ENCODE results near the gene ZNF397.

Gene ZNF397

DNA sequence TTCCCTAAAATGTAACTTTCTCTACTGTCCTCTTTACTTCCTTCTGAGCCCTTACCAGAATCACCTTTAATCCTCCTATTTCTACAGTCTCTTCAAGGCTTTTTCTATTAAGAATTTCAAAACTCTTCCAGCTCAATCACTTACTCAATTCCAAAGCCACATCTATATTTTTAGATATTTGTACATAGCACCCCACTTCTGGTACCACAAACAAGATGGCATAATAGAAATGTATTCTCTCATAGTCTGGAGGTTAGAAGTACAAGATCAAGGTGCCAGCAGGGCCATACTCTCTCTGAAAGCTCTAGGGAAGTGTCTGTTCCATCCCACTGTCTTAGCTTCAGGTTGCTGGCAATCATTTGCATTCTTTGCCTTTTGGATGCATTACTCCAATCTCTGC, 38.1 kb downstream of the ZNF397 start:
- H3K4me3 ChIP-seq = no peak overlapping the region
- no peak overlapping the region for H3K27ac ChIP-seq
- TF ChIP-seq, protein P1, sequence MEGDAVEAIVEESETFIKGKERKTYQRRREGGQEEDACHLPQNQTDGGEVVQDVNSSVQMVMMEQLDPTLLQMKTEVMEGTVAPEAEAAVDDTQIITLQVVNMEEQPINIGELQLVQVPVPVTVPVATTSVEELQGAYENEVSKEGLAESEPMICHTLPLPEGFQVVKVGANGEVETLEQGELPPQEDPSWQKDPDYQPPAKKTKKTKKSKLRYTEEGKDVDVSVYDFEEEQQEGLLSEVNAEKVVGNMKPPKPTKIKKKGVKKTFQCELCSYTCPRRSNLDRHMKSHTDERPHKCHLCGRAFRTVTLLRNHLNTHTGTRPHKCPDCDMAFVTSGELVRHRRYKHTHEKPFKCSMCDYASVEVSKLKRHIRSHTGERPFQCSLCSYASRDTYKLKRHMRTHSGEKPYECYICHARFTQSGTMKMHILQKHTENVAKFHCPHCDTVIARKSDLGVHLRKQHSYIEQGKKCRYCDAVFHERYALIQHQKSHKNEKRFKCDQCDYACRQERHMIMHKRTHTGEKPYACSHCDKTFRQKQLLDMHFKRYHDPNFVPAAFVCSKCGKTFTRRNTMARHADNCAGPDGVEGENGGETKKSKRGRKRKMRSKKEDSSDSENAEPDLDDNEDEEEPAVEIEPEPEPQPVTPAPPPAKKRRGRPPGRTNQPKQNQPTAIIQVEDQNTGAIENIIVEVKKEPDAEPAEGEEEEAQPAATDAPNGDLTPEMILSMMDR (IDR thresholded peaks at IDR 0.05) = no peak
- DNase-seq (ENCODE audit: low spot score) = no peak

DNA sequence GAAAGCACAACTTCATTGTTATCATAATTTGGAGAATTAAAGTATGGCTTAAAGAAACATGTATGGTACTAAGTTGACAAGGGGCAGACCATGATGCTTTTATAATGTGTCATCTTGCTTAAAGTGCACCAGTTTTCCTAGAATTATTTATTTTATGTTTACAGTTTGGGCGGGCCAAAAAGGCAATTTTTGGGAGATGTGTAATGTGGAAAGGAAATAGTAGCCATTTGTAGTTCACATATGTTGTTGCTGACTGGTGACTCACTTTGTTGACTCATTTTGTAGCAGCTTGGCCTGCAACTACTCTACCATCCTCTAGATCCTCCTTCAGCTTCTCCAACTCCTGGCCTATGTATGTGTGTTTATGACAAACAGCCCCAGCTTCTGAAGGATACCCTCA, 41.5 kb downstream of the ZNF397 start:
- TF ChIP-seq, protein P1 (IDR thresholded peaks at IDR 0.05) = no peak
- Histone ChIP-seq H3K4me3 (no peak overlapping the region), H3K27ac (no peak overlapping the region)
- DNase-seq (ENCODE audit: low spot score) = no peak

DNA sequence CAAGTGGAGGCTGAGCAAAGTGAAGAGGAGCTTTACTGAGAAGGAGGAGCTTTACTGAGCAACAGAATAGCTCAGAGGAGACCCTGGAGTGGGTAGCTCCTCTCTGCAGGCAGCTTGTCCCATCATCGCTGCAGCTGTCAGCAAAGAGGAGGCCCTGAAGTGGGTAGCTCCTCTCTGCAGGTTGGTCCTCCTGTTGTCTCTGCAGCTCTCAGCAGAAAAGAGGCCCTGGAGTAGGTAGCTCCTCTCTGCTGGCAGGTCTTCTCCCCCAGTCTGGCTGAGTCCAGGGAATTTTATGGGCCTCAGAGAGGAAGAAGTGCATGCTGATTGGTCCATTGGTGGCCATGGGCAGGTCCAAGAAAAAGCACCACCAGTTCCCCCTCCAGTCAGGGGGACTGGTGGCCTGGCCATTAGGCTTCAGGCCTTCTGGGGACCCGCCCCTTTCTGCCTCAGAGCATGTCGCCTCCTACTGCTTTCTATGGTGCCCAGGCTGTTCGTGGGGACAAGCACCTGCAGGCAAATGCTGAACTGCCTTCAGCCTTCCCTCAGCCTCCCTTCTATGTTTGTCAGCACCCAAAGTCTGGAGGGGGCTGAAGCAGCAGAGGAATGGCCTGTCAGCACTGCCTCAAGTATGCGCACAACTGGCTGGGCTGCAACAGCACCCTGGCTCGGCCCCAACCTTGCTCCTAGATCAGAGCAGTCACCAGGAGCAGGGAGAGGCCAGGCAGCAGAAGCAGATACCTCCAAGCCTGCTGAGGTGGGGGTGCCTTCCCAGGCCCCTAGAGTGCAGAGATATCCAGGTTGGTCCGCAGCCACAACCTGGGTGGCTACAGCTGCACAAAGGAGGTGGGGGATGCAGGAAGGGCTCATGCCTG, 43.3 kb downstream of the ZNF397 start:
- Histone ChIP-seq H3K4me3 (no peak overlapping the region), H3K27ac (no peak overlapping the region)
- DNase-seq (ENCODE audit: low spot score) = no peak
- TF ChIP-seq, protein P1 (IDR thresholded peaks at IDR 0.05) = no peak

DNA sequence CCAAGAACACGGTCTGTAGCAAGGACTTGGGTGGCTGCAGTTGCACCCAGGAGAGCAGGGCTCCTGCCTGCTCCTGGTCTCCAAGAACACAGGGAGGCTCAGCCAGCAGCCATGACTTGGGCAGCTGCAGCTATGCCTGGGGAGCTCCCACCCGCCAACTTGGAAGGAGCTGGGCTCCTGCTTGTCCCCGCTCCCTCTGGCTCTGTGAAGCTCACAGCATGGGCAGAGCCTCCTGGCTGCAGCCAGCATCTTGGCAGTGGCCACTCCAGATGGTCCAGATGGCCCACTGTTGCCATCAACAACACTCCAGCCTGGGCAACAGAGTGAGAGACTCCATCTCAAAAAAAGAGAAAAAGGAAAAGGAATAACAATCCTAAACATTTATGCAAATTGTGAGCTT, 44.0 kb downstream of the ZNF397 start:
- DNase-seq (ENCODE audit: low spot score) = no peak
- H3K4me3 ChIP-seq = no peak overlapping the region
- TF ChIP-seq, protein P1 (IDR thresholded peaks at IDR 0.05) = no peak
- no peak overlapping the region for H3K27ac ChIP-seq

DNA sequence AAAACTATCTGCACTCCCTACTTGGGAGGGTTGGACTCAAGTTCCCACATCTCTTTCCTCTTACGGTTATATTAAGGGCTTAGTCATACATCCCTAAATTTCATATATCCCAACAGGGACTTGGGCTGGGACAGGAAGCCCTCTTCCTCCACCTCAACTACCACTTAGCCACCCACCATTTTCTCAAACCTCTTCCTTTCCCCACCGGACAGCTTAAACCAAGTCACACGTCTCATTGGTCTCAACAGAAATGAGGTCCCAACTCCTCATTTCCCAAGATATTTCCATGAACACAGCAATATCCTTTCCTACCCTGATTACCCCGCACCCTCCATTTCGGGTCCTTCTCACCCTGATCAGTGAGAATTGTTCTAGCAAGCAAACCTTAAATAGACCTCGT, 48.5 kb downstream of the ZNF397 start:
- TF ChIP-seq, protein P1 (IDR thresholded peaks at IDR 0.05) = no peak
- H3K27ac ChIP-seq = peak overlapping the region; percentile 86 to 92
- no peak for DNase-seq (ENCODE audit: low spot score)
- peak overlapping the region; percentile 82 for H3K4me3 ChIP-seq

DNA sequence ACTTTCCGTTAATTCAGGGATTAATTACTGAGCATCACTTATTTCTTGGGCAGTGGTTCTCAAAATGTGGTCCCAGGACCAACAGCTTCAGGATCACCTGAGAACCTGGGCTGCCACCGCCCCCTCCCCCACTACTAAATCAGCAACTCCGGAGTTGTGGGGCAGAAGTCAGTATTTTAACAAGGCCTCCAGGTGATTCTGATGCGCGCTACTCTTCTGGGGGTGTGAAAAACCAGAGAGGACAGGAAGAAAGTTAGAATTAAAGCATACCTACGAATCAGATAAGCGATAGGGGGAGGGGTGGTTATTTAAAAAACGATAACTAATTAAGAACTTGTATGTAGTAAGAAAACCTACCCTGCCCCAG, 48.9 kb downstream of the ZNF397 start:
- Histone ChIP-seq H3K4me3 (peak overlapping the region; percentile 82), H3K27ac (peak overlapping the region; percentile 86 to 92)
- DNase-seq (ENCODE audit: low spot score) = no peak
- TF ChIP-seq, protein P1 (IDR thresholded peaks at IDR 0.05) = no peak

DNA sequence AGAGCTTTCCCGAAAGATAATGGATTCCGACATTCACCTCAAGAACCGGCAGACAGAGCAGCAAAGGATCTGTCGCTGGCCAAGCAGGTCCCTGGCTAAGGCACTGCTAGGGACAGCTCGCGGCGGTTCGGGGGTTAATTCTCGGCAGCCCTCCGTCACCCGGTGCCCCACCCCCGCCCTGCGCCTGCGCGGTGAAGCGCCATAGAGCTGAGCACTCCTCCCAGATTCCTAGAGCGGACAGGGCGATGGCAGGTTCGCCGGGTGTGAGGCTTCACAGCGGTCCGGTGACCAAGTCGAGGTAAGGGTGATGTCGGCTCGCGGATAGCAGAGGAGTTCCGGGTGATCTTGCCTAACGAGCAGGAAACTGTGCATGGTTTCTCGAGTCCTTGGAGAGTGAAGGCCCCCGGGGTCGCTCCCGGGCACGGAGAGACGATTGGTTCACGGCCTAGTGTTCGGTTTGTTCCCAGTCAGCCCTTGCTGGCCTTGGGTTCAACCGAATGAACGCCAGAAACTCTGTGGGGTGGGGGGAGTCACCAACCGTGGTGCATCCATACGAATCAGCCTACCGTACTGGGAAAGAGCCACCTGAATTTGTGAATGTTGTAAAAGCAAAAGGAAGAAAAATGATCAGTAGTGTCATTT, 49.4 kb downstream of the ZNF397 start, which contains the start of gene ZSCAN30:
TSS of gene ZSCAN30 (minus strand) at position 136 of the 642 bp plus-strand sequence. CDS start 25,877 bp downstream, outside the sequence.
- Histone ChIP-seq H3K4me3 (peak within 1 kb of the TSS; percentile 82), H3K27ac (peak within 1 kb of the TSS; percentile 86 to 92)
- peak; percentile 96 for DNase-seq (ENCODE audit: low spot score)
- TF ChIP-seq, protein P1 (IDR thresholded peaks at IDR 0.05) = no peak
